ENCODE results near the gene IP6K1. TPM values are rescaled to one million over a fixed set of nuclear protein-coding genes. Genes with fewer than 3 reads are reported as not detected.
A peak's percentile ranks its signal among the peaks of the same experiment; 100 is the strongest.

IP6K1 gene
- total RNA-seq, 1 donor from 2014 or later = 35.6 TPM

- DNase-seq = peak; percentile 98
Observed at GRCh38 chr3:49723628-49724551, 62.5 kb downstream of the IP6K1 start, which contains the start of gene GMPPB. GMPPB (minus strand) TSS chr3:49723951; CDS start chr3:49723726, 225 bp downstream.

DNA sequence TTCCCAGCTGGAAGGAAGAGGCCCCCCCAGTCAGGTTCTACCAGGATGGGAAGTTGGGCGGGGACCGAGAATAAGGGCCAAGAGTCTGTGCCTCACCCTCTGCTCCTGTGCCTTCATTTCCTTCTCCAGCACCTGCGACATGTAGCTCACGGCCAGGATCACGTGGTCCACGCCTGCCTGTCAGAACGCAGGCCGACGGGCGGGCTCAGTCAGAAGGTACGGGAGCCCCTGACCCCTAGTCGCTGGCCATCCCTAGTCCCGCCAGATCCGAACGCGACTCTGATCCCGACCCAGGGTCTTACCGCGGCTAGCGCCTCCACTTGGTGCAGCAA, 63.1 kb downstream of the IP6K1 start:
- DNase-seq = peak; percentile 50

DNA sequence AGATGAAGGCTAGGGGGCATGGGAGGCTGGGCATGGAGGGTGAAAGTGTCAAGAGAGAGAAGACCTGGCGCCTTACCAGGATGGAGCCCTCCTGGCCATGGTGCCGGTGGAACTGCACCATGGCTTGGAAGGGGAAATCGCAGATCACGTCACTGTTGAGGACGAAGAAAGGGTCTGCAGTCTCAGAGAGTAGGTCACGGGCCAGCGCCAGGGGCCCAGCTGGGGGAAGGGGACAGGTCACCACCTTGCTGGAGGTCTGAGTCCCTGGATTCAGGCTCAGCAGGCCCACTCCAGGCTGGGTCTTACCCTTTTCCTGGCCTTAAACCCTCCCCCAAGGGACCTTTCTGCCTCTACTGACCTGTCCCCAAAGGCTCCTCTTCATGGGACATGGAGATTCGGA, 63.4 kb downstream of the IP6K1 start:
- no peak for DNase-seq

DNA sequence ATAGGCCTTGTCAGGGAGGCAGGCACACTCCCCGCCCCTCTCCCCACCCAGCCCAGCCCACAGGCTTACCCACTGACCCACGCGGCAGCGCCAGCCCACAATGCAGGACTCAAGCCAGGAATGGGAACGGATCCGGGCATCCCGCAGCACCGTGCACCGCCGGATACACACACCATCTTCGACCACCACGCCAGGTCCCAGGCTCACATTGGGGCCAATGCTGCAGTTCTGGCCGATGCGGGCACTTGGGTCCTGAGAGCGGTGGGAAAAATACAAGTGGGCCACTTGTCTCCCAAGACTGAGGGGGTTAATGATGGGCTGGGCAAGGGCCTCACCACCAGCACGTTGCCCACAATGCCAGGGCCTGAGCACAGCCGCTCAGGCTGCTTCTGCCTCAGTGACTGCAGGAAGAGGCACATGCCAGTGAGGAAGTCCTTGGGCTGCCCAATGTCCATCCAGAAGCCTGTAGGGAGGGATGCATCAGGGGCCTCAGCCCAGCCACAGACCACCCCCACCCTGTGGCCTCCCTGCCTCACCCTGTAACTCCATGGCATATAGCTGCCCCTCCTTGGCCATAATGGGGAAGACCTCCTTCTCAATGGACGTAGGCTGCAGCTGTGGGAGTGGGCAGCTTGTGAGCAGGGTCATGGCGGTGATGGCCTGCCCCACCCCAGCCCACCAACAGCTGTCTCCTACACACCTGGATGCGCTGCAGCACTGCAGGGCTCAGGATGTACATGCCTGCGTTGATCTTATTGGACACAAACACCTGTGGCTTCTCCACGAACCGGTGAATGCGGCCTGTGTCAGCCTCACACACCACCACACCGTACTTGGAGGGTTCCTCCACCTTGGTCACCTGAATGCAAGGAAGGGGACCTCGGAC, 64.2 kb downstream of the IP6K1 start:
- no peak for DNase-seq

DNA sequence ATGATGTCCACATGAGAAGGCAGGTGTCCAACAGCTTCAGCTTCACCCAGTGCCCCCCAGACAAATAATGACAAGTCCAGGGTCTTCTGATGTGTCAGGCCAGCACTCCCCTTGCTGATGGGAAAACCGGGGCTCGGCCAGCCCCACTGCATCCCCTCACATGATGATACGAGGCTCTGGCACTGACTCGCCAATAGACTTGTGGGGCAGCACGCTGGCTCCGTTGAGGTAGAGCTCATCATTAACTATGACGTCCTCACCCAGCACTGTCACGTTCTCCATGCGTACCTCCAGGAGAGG, 64.8 kb downstream of the IP6K1 start:
- DNase-seq = no peak

GRCh38 chr3:49720855-49721595, 65.3 kb downstream of the IP6K1 start:
- DNase-seq = no peak

GRCh38 chr3:49719214-49719884, 67.0 kb downstream of the IP6K1 start, which contains the start of gene AMIGO3:
AMIGO3 (minus strand) TSS chr3:49719684; CDS start chr3:49719465, 219 bp downstream.
- DNase-seq = peak; percentile 96

- peak; percentile 23 for DNase-seq
Observed at GRCh38 chr3:49718858-49719213, 67.5 kb downstream of the IP6K1 start.

DNA sequence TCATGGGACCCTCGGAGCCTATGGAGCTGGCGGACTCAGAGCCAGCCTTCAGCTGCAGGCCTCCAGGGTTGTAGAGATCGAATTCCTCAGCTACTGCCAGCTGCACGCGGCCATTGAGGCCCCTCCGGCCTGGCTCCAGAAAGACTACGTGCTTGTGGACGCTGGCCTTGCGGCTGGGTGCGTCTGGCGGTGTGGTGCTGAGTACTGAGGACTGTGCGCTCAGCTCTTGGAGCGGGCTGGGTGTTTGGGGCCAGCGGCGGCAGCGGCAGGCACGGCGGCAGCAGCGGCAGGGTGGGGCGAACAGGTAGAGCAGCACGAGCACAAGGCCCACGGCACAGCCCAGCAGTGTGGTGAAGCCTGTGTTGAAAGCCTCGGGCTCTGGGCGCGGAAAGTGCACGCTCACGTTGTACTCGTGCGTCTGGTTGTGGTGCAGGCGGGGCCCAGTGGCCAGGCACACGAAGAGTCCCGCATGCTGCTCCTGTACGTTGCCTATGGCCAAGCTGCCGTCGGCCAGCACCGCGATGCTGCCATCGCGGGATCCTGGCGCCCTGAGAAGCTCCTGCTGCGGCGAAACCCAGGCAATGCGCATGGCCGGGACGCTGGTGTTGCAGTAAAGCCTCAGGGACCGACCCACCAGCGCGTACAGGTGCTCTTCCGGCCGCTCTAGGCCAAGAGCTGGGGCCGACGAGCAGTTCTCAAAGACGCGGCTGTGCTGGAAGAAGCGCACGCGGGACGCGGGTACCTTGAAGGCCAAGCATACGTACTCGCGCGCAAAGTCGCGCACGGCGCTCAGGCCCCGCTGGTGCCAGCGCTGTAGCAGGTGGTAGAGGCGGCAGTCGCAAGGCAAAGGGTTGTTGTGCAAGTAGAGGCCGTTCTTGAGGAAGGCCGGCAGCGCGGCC, 68.1 kb downstream of the IP6K1 start:
- peak; percentile 63 for DNase-seq

- DNase-seq = no peak
Observed at GRCh38 chr3:49717211-49717958, 69.0 kb downstream of the IP6K1 start.

DNA sequence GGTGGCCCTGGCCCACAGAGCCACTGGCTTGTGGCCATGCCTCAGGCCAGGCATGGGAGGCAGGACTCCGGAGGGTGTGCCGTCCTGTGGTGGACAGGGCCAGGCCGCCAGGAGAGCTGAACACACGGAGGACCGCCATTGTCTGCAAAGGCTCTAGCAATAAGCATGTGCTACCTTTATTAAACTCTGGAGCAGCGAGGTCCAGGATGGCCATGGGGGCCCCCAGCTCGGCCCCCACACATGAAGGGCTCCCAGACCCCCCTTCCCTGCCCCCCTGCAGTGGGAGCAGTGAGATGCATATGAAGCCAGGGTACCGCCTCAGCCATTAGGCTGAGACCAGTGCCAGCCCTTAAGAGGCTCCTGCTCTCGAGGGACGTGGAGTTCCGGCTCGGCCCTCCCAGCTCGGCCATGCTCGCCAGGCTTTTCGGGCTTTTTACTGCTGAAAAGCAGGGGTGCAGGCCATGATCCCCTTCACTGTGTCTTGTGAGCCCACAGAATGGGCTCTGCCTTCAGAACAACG, 69.6 kb downstream of the IP6K1 start:
- DNase-seq = no peak

- no peak for DNase-seq
Observed at GRCh38 chr3:49716169-49716568, 70.2 kb downstream of the IP6K1 start.

- DNase-seq = no peak
Observed at GRCh38 chr3:49715611-49716121, 70.7 kb downstream of the IP6K1 start.

DNA sequence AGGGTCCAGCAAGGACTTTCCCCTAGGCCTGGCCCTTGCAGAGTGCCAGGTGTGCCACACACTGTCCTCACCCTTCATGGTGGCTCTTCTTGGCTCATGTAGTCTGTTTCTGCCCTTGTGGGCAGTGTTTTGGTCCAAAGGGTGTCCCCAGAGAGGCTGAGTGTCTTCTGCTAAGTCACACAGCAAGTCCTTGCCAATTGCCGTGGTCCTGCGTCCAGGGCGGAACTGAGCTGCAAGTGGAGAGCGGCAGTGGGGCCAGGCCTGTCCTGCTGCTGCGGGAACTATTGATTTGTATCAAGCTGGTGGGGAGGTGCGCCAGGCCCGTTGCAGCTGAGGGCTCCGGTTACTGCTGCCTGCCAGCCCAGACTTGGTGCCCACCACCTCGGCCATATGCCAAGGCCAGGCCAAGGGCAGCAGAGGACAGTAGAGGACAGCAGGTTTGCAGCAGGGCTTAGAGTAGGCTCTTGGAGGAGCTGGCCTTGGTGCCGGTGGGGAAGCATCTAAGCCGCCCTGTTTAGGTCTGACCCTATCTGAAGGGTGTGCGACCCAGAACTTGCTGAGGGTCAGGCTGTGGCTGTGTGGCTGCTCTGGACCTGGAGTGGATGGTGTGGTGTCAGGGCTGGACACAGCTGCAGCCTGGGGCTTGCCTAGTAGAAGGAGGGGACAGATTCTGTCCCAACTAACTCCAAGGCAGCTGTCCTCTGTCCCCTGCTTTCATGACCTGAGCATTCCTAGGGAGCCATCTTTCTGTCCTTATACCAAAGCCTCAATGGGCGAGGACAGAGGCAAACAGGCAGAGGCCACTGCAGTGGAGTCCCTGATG, 71.4 kb downstream of the IP6K1 start:
- no peak for DNase-seq

- no peak for DNase-seq
Observed at GRCh38 chr3:49713336-49714105, 72.8 kb downstream of the IP6K1 start.

DNA sequence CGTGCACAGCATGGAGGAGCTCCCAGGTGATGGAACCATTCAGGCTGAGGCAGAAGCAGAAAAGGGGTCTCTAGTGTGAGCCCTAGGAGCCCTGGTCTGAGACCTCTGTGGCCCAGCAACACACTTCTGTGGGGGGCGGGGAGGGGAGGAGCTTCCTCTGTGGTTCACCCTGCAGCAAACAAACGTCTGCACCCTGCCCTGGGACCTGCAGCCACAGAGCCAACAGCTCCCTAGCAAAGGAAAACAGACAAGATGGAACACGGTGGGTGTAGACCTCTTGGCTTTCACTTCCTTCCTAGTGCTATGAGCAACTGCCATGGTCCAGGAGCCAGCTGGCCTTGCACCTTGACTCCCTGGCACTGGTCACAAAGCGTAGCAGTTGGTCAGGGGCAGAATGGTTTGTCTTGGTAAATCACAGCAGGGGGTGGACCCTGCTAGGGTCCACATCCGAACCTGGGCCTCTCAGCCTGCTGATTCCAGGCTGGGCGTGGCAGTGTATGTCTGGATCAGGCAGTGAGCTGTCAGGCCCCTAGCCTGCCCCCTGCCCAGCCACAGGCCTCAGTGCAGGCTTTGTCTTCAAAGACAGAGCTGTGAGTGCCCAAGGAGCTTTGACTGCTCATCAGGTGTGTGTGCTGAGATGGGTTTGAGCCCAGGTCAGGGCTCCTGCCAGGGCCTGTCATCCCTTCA, 73.6 kb downstream of the IP6K1 start:
- DNase-seq = no peak

- DNase-seq = no peak
Observed at GRCh38 chr3:49712166-49712565, 74.2 kb downstream of the IP6K1 start.

Data from tongue (tissue), 2 donors.